Nephron progenitor cell (in vitro differentiated cells): ENCODE results near the gene DARS2.

ENCODE experiments used
- DNase-seq: peaks from one replicate; pipeline ENCODE4 v3.0.0; 2021
- H3K27ac Mint-ChIP-seq: 2 replicates; pipeline ENCODE4 v1.8.0; 2021; ENCODE audit warnings: mild to moderate bottlenecking, moderate library complexity, mixed read lengths
- H3K27me3 Mint-ChIP-seq: 2 replicates; pipeline ENCODE4 v1.8.0; 2021; ENCODE audit warnings: mild to moderate bottlenecking, low read depth, mixed read lengths; ENCODE audit not compliant: poor library complexity
- H3K36me3 Mint-ChIP-seq: 2 replicates; pipeline ENCODE4 v1.8.0; 2021; ENCODE audit warnings: low read depth, mixed read lengths
- H3K4me1 Mint-ChIP-seq: 2 replicates; pipeline ENCODE4 v1.8.0; 2021; ENCODE audit warnings: mixed read lengths
- H3K4me3 Mint-ChIP-seq: 2 replicates; pipeline ENCODE4 v1.8.0; 2021; ENCODE audit warnings: mild to moderate bottlenecking, moderate library complexity, mixed read lengths
- H3K9me3 Mint-ChIP-seq: 2 replicates; pipeline ENCODE4 v1.8.0; 2021; ENCODE audit warnings: mild to moderate bottlenecking, moderate library complexity, mixed read lengths
- TF ChIP-seq, protein P1 (sequence below): fragments of 200-600 bp; sonication (generic); IDR thresholded peaks from 2 replicates; pipeline ENCODE4 v1.5.0; 2021; ENCODE audit warnings: antibody characterized with exemption

The DARS2 gene

DNA sequence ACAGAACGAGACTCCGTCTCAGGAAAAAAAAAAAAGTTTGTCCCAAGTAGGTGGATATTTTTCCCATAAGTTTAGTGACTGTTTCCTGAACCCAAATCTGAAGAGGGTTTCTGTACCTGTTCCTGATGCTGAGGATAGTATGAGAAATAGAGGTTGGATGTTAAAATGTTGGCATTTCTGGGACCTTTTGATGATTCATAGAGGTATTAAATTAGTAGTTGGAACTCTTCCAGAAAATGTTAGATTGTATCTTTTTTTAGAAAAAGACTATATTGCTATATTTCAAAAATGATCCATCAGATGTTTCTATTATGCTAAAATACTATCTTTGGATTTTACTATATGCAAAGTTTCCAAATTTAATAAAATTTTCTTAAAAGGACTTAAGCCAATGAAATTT lies 3.1 kb downstream of the DARS2 start:
- no peak for DNase-seq
- peaks cover 7% of the 10 kb centered on the region for H3K27me3 Mint-ChIP-seq
- H3K4me1 Mint-ChIP-seq: peaks cover 20% of the 10 kb centered on the region
- no peak overlapping the region for H3K27ac Mint-ChIP-seq
- TF ChIP-seq, protein P1, sequence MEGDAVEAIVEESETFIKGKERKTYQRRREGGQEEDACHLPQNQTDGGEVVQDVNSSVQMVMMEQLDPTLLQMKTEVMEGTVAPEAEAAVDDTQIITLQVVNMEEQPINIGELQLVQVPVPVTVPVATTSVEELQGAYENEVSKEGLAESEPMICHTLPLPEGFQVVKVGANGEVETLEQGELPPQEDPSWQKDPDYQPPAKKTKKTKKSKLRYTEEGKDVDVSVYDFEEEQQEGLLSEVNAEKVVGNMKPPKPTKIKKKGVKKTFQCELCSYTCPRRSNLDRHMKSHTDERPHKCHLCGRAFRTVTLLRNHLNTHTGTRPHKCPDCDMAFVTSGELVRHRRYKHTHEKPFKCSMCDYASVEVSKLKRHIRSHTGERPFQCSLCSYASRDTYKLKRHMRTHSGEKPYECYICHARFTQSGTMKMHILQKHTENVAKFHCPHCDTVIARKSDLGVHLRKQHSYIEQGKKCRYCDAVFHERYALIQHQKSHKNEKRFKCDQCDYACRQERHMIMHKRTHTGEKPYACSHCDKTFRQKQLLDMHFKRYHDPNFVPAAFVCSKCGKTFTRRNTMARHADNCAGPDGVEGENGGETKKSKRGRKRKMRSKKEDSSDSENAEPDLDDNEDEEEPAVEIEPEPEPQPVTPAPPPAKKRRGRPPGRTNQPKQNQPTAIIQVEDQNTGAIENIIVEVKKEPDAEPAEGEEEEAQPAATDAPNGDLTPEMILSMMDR: no peak
- H3K4me3 Mint-ChIP-seq: no peak overlapping the region
- H3K36me3 Mint-ChIP-seq: peaks cover 26% of the 10 kb centered on the region
- H3K9me3 Mint-ChIP-seq: peaks cover 6% of the 10 kb centered on the region

DNA sequence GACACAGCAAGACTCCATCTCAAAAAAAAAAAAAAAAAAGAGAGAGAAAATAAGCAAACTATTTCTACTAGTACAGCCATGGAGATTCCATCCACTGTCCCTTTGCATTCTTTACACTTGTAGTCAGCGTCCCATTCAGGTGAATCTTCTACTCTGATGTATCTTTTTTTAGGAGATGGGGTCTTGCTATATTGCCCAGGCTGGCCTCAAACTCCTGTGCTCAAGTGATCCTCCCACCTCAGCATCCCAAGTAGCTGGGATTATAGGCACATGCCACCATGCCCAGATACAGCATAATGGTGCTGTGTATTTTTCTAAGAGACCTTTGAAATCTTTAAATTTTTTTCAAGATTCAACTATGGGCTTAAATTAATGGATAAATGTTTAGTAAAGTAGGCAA lies 8.3 kb downstream of the DARS2 start:
- peaks cover 33% of the 10 kb centered on the region for H3K36me3 Mint-ChIP-seq
- no peaks in the 10 kb centered on the region for H3K27me3 Mint-ChIP-seq
- H3K4me3 Mint-ChIP-seq: no peak overlapping the region
- no peaks in the 10 kb centered on the region for H3K9me3 Mint-ChIP-seq
- no peak for DNase-seq
- no peaks in the 10 kb centered on the region for H3K4me1 Mint-ChIP-seq
- TF ChIP-seq, protein P1: no peak
- H3K27ac Mint-ChIP-seq: no peak overlapping the region

DNA sequence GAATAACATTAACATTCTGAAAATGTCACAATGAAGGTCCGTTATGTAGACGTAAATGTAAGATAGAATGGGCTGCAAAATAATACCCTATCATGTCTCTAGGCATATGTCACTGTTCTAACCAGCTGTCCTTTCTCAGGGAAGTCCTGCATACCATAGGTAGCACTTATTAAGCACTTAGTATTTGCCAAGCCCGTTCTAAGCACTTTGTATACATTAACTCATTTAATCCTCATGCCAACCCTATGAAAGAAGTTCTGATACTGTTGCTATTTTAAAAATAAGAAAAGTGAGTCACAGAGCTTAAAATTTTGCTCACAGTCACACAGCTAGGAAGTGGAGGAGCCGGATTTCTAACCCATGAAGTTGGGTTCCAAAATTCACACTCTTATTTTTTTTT lies 27.6 kb downstream of the DARS2 start:
- peaks cover 7% of the 10 kb centered on the region for H3K4me1 Mint-ChIP-seq
- no peak overlapping the region for H3K4me3 Mint-ChIP-seq
- no peaks in the 10 kb centered on the region for H3K9me3 Mint-ChIP-seq
- DNase-seq: no peak
- H3K27me3 Mint-ChIP-seq: no peaks in the 10 kb centered on the region
- TF ChIP-seq, protein P1: no peak
- no peak overlapping the region for H3K27ac Mint-ChIP-seq
- peaks cover 66% of the 10 kb centered on the region for H3K36me3 Mint-ChIP-seq

DNA sequence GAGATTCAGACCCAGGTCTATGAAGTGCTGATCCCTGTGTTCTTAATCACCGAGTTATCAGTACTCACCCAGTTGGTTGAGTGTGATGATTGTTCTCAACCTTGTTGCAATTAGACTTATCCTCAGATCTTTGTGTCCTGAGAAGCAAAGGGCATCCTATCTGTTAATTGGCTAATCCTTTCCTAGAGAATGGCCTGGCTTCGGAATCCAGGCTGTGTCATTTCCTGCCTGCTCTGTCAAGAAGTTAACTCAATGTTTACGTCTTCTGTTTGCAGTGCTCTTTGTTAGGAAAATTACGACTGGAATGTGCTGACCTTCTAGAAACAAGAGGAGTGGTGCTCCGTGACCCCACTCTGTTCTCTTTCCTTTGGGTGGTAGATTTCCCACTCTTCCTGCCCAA lies 28.6 kb downstream of the DARS2 start:
- Mint-ChIP-seq H3K27ac (peak overlapping the region; percentile 97), H3K4me3 (no peak overlapping the region), H3K9me3 (no peaks in the 10 kb centered on the region), H3K27me3 (no peaks in the 10 kb centered on the region), H3K36me3 (peaks cover 67% of the 10 kb centered on the region), H3K4me1 (peaks cover 7% of the 10 kb centered on the region)
- TF ChIP-seq, protein P1: no peak
- no peak for DNase-seq

DNA sequence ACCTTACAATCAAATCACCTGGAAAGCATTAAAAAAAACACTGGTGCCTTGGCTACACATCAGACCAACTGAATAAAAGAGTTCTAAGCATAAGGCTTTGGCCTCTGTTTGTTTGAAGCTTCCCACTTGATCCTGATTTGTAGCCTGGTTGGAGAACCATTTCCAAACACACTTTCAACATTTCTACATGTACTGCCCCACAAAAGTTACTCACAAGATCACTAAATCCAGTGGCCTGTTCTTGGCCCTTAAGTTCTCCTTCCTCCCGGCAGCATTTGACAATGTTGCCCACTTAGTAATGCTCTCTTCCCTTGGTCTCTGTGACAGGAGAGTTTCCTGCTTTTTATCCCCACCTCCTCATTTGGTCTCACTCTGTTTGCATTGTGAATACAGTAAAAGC lies 31.5 kb downstream of the DARS2 start:
- Mint-ChIP-seq H3K27ac (peak overlapping the region; percentile 3), H3K4me3 (no peak overlapping the region), H3K36me3 (peaks cover 77% of the 10 kb centered on the region), H3K9me3 (no peaks in the 10 kb centered on the region), H3K4me1 (peaks cover 7% of the 10 kb centered on the region), H3K27me3 (no peaks in the 10 kb centered on the region)
- no peak for DNase-seq
- TF ChIP-seq, protein P1: no peak

DNA sequence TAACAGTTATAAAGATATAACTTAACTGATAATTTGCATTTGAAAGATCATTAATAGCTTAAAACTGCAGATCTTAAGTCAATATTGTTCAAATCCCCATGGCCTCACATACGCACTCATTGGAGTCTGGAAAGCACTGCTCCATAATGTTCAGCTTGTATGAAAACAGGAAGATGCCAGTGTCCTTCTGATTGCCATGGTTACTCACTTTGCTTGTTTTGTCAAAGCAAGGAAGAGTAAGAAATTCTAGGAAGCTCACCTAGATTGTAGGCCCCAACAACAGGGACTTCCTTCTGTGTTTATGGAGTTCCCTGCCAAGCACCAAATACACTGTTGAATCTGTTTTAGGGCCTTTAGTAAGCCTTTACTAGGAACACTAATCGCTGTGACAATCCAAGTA lies 32.4 kb downstream of the DARS2 start:
- peaks cover 72% of the 10 kb centered on the region for H3K36me3 Mint-ChIP-seq

More for the DNA sequence above, 32.4 kb downstream of the DARS2 start:
- no peaks in the 10 kb centered on the region for H3K9me3 Mint-ChIP-seq
- DNase-seq: no peak
- no peak overlapping the region for H3K27ac Mint-ChIP-seq
- no peak overlapping the region for H3K4me3 Mint-ChIP-seq
- TF ChIP-seq, protein P1: no peak
- peaks cover 7% of the 10 kb centered on the region for H3K4me1 Mint-ChIP-seq
- no peaks in the 10 kb centered on the region for H3K27me3 Mint-ChIP-seq
